Smooth muscle cell of the brain vasculature (primary cell): Measurements from ENCODE around the gene SMIM32.

Experiments used
- DNase-seq: peaks from one replicate; pipeline ENCODE4 v3.0.0-alpha.2; 2012; ENCODE audit warnings: low read depth, low spot score

Gene SMIM32

GRCh38 chr5:136186796-136187195, 6.2 kb downstream of the SMIM32 start:
- no peak for DNase-seq

GRCh38 chr5:136185974-136186665, 6.8 kb downstream of the SMIM32 start:
- DNase-seq = no peak

GRCh38 chr5:136182618-136183017, 10.3 kb downstream of the SMIM32 start:
- no peak for DNase-seq

DNA sequence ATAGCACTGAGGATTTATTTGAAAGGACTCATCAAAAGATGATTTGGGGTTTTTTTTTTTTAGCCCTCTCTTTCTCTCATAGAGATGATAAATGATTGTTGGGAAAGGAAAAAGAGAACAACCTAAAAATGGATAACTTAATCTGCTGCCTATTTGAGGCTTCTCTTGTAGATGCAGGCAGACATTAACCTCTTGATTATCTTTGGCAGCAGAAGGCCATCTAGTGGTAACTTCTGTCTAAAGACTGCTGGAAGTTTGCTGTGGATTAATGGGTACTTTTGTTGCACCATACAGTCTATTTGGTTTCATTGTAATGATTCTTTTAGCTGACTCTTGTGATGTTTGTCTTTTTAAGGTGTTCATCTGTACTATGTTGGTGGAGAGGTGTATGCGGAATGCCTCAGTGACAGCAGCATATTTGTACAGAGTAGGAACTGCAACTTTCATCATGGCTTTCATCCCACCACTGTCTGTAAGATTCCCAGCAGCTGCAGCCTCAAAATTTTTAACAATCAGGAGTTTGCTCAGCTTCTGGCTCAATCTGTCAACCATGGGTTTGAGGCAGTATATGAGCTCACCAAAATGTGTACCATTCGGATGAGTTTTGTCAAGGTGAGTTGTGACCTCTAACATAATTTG, 18.8 kb downstream of the SMIM32 start:
- DNase-seq = peak; percentile 21

DNA sequence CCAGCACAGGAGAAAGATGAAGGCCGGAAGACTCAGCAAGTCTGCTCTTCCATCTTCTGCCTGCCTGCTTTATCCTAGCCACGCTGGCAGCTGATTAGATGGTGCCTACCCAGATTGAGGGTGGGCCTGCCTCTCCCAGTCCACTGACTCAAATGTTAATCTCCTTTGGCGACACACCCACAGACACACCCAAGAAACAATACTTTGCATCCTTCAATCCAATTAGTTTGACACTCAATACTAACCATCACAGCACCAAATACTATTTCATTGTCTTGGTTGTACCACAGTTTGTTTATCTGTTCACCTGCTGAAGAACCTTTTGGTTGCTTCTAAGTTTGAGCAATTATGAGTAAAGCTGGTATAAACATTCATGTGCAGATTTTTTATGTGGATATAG, 23.7 kb downstream of the SMIM32 start:
- no peak for DNase-seq

GRCh38 chr5:136166909-136167308, 26.1 kb downstream of the SMIM32 start:
- DNase-seq = no peak

DNA sequence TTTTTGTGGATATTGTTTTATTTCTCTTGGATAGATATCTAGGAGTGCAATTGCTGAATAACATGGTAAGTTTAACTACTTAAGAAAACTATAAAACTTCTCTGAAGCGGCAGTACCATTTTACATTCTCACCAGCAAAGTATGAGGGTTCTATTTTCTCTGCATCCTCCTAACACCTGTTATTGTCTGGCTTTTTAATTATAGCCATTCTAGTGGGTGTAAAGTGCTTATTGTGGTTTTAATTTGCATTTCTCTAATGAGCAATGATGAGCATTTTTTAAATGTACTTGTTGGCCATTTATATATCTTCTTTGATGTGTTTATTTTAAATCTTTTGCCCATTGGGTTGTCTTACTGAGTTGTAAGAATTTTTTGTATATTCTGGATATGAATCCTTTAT, 28.7 kb downstream of the SMIM32 start:
- no peak for DNase-seq

GRCh38 chr5:136162008-136162407, 31.0 kb downstream of the SMIM32 start:
- DNase-seq = no peak

GRCh38 chr5:136159457-136159856, 33.5 kb downstream of the SMIM32 start:
- DNase-seq = no peak

DNA sequence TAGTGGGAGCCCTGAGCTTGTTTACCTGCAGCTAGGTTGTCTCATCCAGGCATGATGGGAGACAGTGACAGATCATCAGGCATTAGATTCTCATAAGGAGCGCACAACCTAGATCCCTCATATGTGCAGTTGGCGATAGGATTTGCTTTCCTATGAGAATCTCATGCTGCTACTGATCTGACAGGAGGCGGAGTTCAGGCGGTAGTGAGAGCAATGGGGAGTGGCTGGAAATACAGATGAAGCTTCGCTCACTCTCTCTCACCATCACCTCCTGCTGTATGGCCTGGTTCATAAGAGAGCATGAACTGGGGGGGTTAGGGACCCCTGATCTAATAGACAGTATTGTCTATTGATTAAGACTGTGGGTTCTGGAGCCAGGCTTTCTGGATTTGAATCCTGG, 35.4 kb downstream of the SMIM32 start:
- no peak for DNase-seq

DNA sequence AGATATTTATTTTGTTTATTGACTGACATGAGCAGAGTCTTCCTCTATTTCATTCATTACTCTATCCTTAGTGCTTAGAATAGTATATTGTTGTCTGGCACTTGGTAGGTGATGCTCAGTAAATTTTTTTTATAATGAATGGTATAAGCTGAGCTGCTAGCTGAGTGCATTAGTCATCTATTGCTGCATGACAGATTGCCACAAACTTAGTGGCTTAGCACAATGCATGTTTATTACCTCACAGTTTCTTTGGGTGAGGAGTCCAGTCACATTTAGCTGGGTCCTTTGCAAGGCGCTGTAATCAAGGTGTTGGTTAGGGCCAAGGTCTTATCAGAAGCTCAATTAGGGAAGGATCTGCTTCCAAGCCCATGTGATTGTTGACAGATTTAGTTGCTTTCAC, 37.2 kb downstream of the SMIM32 start:
- no peak for DNase-seq

DNA sequence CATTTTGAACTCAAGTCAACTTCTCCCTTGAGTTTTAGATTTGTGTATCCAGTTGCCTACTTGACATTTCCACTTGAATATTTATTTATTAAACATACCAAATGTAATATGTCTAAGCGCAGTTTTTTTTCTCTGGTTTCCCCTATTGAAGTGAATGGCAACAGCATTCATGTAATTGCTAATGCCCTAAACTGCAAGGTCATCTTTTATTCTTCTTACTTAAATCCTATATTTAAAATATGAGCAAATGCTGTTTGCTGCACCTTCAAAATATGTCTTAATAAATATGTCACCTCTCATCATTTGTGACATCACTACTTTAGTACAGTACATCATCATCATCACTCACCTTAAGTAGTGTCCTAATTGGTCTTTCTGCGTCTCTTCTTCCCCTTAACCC, 37.9 kb downstream of the SMIM32 start:
- DNase-seq = no peak

DNA sequence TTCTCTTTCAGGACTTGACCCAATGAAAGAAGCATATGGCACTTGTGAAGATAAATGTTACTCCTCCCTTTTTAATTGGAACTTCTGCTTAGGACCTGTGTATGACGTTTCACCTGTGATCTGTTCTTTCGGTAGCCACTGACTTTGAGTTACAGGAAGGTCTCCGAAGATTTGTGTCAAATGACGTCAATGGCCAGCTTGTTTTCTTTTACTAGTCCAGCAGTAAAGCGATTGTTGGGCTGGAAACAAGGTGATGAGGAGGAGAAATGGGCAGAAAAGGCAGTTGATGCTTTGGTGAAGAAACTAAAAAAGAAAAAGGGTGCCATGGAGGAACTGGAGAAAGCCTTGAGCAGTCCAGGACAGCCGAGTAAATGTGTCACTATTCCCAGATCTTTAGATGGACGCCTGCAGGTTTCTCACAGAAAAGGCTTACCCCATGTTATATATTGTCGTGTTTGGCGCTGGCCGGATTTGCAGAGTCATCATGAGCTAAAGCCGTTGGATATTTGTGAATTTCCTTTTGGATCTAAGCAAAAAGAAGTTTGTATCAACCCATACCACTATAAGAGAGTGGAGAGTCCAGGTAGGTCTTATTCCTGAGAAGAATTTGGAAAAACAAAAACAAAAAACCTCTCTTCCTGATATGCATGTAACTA, 39.3 kb downstream of the SMIM32 start:
- no peak for DNase-seq

- no peak for DNase-seq
Measured at GRCh38 chr5:136149891-136150290, 43.1 kb downstream of the SMIM32 start.

GRCh38 chr5:136147632-136148031, 45.3 kb downstream of the SMIM32 start:
- DNase-seq = no peak

DNA sequence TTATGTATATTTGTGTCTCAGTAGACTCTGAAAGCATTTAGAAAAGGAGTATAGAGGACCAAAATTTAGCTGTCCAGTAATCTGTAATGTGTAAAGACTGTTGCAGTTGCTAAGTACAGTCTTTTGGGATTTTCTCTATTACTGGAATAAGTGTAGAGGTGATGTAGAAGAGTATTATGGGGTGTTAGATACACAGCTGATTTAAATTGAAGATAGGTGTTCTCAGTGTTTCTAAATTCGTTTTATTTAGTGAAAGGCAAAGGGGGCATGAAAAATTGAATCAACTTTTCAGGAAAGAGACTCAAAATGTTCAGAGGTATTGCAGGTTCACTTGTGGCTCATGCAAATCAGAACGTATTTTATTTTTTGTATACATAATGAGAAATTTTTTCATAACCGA, 46.8 kb downstream of the SMIM32 start:
- DNase-seq = no peak

DNA sequence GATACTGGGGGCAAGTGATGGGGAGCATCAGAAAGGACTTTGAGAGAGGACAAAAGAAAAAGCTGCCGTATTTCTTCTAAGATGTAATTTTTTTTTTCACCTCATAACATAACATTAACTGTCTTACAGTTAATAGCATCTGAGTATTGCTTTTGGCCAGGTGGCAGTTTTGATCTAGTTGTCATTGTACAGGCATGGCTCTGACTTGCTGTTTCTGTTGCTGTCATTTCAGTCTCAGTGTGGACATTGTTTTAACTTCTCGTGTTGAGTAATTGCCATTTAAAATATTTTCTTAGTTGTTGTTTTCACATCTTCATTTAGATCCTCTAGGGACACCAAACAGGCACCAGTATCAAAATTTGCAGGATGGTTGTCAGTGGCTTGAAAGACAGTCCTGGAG, 47.9 kb downstream of the SMIM32 start:
- no peak for DNase-seq

DNA sequence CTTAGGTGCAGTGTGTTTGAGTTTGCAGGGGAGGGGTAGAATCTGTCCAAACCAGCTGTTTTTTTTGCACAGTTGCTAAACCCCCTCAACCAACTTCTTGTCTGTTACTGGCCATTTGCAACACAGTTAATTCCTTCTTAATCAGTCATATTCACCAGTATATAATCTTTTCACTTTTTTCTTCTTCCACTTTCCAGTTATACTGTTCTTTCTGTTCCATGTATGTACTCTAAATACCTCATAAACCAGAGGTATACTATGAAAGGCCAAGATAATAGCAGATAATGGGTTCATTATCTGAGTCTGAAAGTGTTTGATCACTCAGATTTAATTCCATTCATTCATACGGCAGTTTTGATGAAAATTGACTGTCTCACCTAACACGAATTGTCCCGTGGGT, 49.2 kb downstream of the SMIM32 start:
- no peak for DNase-seq

DNA sequence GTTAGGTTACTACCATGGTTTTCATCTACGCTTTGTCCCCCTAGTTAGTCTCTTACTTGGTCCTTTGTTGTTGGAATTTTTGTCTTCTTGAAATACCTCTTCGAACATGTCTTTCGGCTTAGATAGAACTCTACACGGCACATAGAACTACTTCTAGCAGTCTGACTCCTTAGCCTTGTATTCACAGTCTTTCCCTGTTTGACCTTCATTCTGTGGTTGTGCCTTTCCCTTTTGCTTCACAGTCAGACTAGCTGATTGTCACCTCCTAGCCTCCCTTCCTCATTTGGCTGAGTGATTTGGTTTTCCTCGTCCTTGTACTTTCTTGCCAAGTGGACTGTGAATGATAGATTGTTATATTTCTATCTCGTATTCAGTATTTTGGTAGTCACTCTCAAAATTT, 49.6 kb downstream of the SMIM32 start:
- DNase-seq = no peak

- DNase-seq = no peak
Measured at GRCh38 chr5:136141561-136141960, 51.4 kb downstream of the SMIM32 start.
